Smooth muscle cell (in vitro differentiated cells): ENCODE data around the gene PFDN2. TPM values are rescaled to one million over a fixed set of nuclear protein-coding genes. Genes with fewer than 3 reads are reported as not detected.
"Not testable (repeated sequence)": the region's sequence is repeated elsewhere in the genome, so short reads cannot be mapped to it uniquely, and the experiment has no call there.

Experiments used
- DNase-seq: peaks from one replicate; lab custom pipeline; 2025; ENCODE audit not compliant: unreplicated experiment; lab: John Stamatoyannopoulos, UW
- H2AFZ ChIP-seq: fragments of 200-600 bp; sonication (generic); 2 replicates; pipeline ENCODE4 v1.6.0; 2016; ENCODE audit warnings: antibody characterized with exemption, low read depth, mild to moderate bottlenecking
- H3F3A ChIP-seq: fragments of 200-600 bp; sonication (generic); 2 replicates; pipeline ENCODE4 v1.6.0; 2017; ENCODE audit warnings: antibody characterized with exemption, low read depth
- H3K27ac ChIP-seq: fragments of 200-600 bp; sonication (generic); 2 replicates; pipeline ENCODE4 v1.5.1; 2016; ENCODE audit warnings: low read depth, mild to moderate bottlenecking
- H3K27me3 ChIP-seq: fragments of 200-600 bp; sonication (generic); 2 replicates; pipeline ENCODE4 v1.6.1; 2016; ENCODE audit warnings: low read depth, mild to moderate bottlenecking
- H3K36me3 ChIP-seq: fragments of 200-600 bp; sonication (generic); 2 replicates; pipeline ENCODE4 v1.5.1; 2016; ENCODE audit warnings: low read depth
- H3K4me1 ChIP-seq: fragments of 200-600 bp; sonication (generic); 2 replicates; pipeline ENCODE4 v1.5.1; 2016; ENCODE audit warnings: low read depth
- H3K4me2 ChIP-seq: fragments of 200-600 bp; sonication (generic); 2 replicates; pipeline ENCODE4 v1.6.0; 2016; ENCODE audit warnings: mild to moderate bottlenecking
- H3K4me3 ChIP-seq: fragments of 200-600 bp; sonication (generic); 2 replicates; pipeline ENCODE4 v1.5.1; 2016; ENCODE audit warnings: mild to moderate bottlenecking
- H3K79me2 ChIP-seq: fragments of 200-600 bp; sonication (generic); 2 replicates; pipeline ENCODE4 v1.6.0; 2016; ENCODE audit warnings: low read depth, mild to moderate bottlenecking
- H3K9ac ChIP-seq: fragments of 200-600 bp; sonication (generic); 2 replicates; pipeline ENCODE4 v1.6.0; 2016; ENCODE audit warnings: low read depth
- H3K9me3 ChIP-seq: fragments of 200-600 bp; sonication (generic); replicated peaks from 2 replicates; pipeline ENCODE4 v1.5.1; 2016; ENCODE audit warnings: low read depth
- H4K20me1 ChIP-seq: fragments of 200-600 bp; sonication (generic); 2 replicates; pipeline ENCODE4 v1.6.0; 2016; ENCODE audit warnings: low read depth
- WGBS: methylation state at CpG from one replicate; pipeline ENCODE4 v1.1.7; 2016; ENCODE audit warnings: low lambda C conversion rate; 5-methylcytosine and 5-hydroxymethylcytosine counted together
- polyA plus RNA-seq: library from polyadenylated mRNA; unstranded; fragments of >200 nt; fragmentation: Nextera tagmentation; extraction: Ambion mirVana; gene quantifications from 2 replicates; pipeline ENCODE4 v1.2.1, GENCODE V29; 2016
- total RNA-seq: library from RNA; depleted of rRNA; stranded (reverse); fragments of >200 nt; gene quantifications from 2 replicates; pipeline ENCODE4 v1.2.3, GENCODE V29; 2014
- TF ChIP-seq, protein P1 (sequence below): fragments of 200-600 bp; sonication (generic); IDR thresholded peaks from 2 replicates; pipeline ENCODE4 v1.5.1; 2017; ENCODE audit warnings: borderline replicate concordance, mild to moderate bottlenecking, antibody characterized with exemption; ENCODE audit not compliant: insufficient read depth, poor library complexity, severe bottlenecking

PFDN2 gene
- total and polyA plus RNA-seq, 2 experiments from 2014 or later, result 82.0 to 139 TPM

DNA sequence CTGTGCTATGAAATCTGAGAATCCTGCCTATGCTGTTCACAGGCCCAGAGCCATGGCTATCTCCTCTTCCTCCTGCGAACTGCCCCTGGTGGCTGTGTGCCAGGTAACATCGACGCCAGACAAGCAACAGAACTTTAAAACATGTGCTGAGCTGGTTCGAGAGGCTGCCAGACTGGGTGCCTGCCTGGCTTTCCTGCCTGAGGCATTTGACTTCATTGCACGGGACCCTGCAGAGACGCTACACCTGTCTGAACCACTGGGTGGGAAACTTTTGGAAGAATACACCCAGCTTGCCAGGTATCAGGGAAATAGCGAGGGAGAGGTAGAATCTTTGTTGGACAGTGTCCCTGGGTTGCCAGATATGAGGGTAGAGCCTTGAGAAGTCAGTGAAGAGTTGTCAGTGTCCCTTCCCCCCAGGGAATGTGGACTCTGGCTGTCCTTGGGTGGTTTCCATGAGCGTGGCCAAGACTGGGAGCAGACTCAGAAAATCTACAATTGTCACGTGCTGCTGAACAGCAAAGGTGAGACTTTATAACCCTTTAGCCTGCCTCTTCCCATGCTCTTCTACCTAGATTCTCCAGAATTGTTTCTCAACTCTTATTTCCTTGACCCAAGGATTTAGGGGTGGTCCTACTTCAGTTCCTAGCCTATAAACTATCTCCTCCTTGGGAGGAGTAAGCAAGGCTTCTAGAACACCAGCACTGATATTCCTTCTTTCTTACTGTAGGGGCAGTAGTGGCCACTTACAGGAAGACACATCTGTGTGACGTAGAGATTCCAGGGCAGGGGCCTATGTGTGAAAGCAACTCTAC lies 1.5 kb upstream of the PFDN2 start:
- H3K9ac ChIP-seq, result peak overlapping the region; percentile 98
- peak overlapping the region; percentile 89 for H3K4me3 ChIP-seq
- no peaks in the 10 kb centered on the region for H3K27me3 ChIP-seq
- DNase-seq, result no peak
- 62% methylated on average over 10 of the region's 10 CpGs for WGBS
- peak overlapping the region; percentile 100 for H3K27ac ChIP-seq
- peaks cover 25% of the 10 kb centered on the region for H3F3A ChIP-seq
- H3K4me1 ChIP-seq, result peaks cover 11% of the 10 kb centered on the region
- peak overlapping the region; percentile 95 for H3K4me2 ChIP-seq
- H3K36me3 ChIP-seq, result no peaks in the 10 kb centered on the region
- H3K79me2 ChIP-seq, result peaks cover 46% of the 10 kb centered on the region
- H3K9me3 ChIP-seq, result no peaks in the 10 kb centered on the region
- peaks cover 21% of the 10 kb centered on the region for H4K20me1 ChIP-seq
- no peak overlapping the region for H2AFZ ChIP-seq
- TF ChIP-seq, protein P1, sequence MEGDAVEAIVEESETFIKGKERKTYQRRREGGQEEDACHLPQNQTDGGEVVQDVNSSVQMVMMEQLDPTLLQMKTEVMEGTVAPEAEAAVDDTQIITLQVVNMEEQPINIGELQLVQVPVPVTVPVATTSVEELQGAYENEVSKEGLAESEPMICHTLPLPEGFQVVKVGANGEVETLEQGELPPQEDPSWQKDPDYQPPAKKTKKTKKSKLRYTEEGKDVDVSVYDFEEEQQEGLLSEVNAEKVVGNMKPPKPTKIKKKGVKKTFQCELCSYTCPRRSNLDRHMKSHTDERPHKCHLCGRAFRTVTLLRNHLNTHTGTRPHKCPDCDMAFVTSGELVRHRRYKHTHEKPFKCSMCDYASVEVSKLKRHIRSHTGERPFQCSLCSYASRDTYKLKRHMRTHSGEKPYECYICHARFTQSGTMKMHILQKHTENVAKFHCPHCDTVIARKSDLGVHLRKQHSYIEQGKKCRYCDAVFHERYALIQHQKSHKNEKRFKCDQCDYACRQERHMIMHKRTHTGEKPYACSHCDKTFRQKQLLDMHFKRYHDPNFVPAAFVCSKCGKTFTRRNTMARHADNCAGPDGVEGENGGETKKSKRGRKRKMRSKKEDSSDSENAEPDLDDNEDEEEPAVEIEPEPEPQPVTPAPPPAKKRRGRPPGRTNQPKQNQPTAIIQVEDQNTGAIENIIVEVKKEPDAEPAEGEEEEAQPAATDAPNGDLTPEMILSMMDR, result peak; percentile 35

DNA sequence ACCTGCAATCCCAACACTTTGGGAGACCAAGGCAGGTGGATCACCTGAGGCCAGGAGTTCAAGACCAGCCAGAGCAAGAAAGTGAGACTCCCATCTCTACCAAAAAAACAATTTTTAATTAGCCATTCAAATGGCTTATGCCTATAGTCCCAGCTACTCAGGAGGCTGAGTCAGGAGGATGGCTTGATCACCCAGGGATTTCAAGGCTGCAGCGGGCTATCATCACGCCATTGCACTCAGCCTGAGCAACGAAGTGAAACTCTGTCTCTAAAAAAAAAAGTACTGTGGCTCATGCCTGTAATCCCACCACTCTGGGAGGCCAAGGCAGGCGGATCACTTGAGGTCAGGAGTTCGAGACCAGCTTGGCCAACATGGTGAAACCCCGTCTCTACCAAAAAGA lies 1.9 kb downstream of the PFDN2 start:
- peak overlapping the region; percentile 100 for H3K27ac ChIP-seq
- not testable (repeated sequence) for H3K36me3 ChIP-seq, H3K27me3 ChIP-seq, H3K4me3 ChIP-seq, H2AFZ ChIP-seq, H3K9ac ChIP-seq, H3F3A ChIP-seq, DNase-seq, H3K9me3 ChIP-seq
- peaks cover 11% of the 10 kb centered on the region for H3K4me1 ChIP-seq
- peaks cover 43% of the 10 kb centered on the region for H4K20me1 ChIP-seq
- peak overlapping the region; percentile 15 for H3K4me2 ChIP-seq
- peaks cover 79% of the 10 kb centered on the region for H3K79me2 ChIP-seq
- 92% methylated on average over 6 of the region's 6 CpGs for WGBS

DNA sequence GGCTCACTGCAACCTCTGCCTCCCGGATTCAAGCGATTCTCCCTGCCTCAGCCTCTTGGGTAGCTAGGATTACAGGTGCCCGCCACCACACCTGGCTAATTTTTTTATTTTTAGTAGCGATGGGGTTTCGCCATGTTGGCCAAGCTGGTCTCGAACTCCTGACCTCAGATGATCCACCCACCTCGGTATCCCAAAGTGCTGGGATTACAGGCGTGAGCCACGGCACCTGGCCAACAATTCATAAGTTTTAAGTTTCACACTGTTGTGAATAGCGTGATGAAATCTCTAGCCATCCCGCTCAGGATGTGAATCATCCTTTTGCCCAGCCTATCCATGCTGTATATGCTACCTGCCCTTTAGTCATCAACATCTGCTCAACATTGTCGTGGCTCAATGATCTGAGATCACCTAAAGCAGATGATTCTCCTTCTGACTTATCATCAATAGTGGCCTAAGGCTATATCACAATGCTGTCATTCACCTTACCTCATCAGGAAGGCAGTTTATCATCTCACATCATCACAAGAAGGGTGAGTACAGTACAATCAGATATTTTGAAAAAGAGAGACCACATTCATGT lies 2.6 kb downstream of the PFDN2 start:
- H3K9me3 ChIP-seq, result no peaks in the 10 kb centered on the region
- TF ChIP-seq, protein P1, result no peak
- no peak for DNase-seq
- no peaks in the 10 kb centered on the region for H3K36me3 ChIP-seq
- no peaks in the 10 kb centered on the region for H3K27me3 ChIP-seq
- peak overlapping the region; percentile 12 for H3K9ac ChIP-seq
- peaks cover 86% of the 10 kb centered on the region for H3K79me2 ChIP-seq
- H3K4me2 ChIP-seq, result peak overlapping the region; percentile 15
- H3K27ac ChIP-seq, result peak overlapping the region; percentile 100
- no peak overlapping the region for H3K4me3 ChIP-seq
- peaks cover 7% of the 10 kb centered on the region for H3F3A ChIP-seq
- peaks cover 11% of the 10 kb centered on the region for H3K4me1 ChIP-seq
- H2AFZ ChIP-seq, result no peak overlapping the region
- WGBS, result 82% methylated on average over 12 of the region's 12 CpGs
- peaks cover 48% of the 10 kb centered on the region for H4K20me1 ChIP-seq

DNA sequence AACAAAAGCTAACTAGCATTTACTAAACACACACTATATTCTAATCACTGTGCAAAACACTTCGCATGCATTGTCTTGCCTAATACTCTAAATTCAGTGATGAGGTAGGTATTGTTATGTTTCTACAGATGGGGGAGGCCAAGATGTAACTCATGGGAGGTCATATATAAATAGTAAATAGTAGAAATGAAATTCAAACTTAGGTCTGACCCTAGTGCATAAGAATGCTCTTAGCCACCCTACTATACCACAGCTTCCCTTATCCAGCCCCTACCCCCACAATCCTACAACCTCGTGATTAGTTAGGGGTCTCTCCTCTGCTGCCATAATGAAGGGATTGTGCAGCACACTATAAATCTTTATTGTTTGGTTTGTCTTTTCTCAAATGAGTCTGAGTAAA lies 3.3 kb downstream of the PFDN2 start:
- Histone ChIP-seq H3K27ac (peak overlapping the region; percentile 100), H3K9me3 (no peaks in the 10 kb centered on the region), H3F3A (peaks cover 3% of the 10 kb centered on the region), H3K36me3 (no peaks in the 10 kb centered on the region), H2AFZ (no peak overlapping the region), H3K4me2 (no peak overlapping the region), H3K4me1 (peaks cover 11% of the 10 kb centered on the region), H3K79me2 (peaks cover 93% of the 10 kb centered on the region), H3K4me3 (no peak overlapping the region), H3K27me3 (no peaks in the 10 kb centered on the region), H4K20me1 (peaks cover 54% of the 10 kb centered on the region), H3K9ac (peak overlapping the region; percentile 12)
- TF ChIP-seq, protein P1, result no peak
- WGBS, result 85% methylated on average over 2 of the region's 2 CpGs
- DNase-seq, result no peak
